GM12874 (cell line): ENCODE data around the gene VPS35L.
A peak's percentile ranks its signal among the peaks of the same experiment; 100 is the strongest.

Experiments
- CTCF ChIP-seq: IDR thresholded peaks from 2 replicates; pipeline ENCODE4 v1.5.1; 2011; ENCODE audit warnings: low read depth, mild to moderate bottlenecking, control low read depth, low read length, moderate library complexity; ENCODE audit not compliant: insufficient read depth

Gene VPS35L

GRCh38 chr16:19542138-19542821, 13.2 kb upstream of the VPS35L start:
- TF ChIP-seq CTCF = no peak

GRCh38 chr16:19548144-19548543, 7.4 kb upstream of the VPS35L start:
- TF ChIP-seq CTCF = no peak

GRCh38 chr16:19549673-19550072, 5.8 kb upstream of the VPS35L start:
- TF ChIP-seq CTCF = no peak

- no peak for TF ChIP-seq CTCF
Observed at GRCh38 chr16:19555938-19556771, 652 bp downstream of the VPS35L start.

- peak; percentile 39; the same call in 1 of the 2 replicates for TF ChIP-seq CTCF
Observed at GRCh38 chr16:19559242-19559910, 3.9 kb downstream of the VPS35L start.

GRCh38 chr16:19560078-19560477, 4.6 kb downstream of the VPS35L start:
- TF ChIP-seq CTCF = no peak

- TF ChIP-seq CTCF = no peak
Observed at GRCh38 chr16:19563377-19563776, 7.9 kb downstream of the VPS35L start.
